Measurements from ENCODE around the gene ALDH1B1.

GRCh38 chr9:38436708-38437107 lies 44.2 kb downstream of the ALDH1B1 start:
- TF ChIP-seq CTCF (IDR thresholded peaks at IDR 0.05) (no peak), POLR2AphosphoS5 (IDR thresholded peaks at IDR 0.05) (no peak), POLR2A (IDR thresholded peaks at IDR 0.05) (no peak), EP300 (IDR thresholded peaks at IDR 0.05) (no peak)

Measured in sigmoid colon (tissue), 4 donors.